HL-60 (cell line): ENCODE data around the gene PPM1H.

Experiments
- POLR2AphosphoS5 ChIP-seq: IDR thresholded peaks from 2 replicates; pipeline ENCODE4 v1.6.1; 2012; ENCODE audit warnings: low read depth
- SPI1 ChIP-seq: IDR thresholded peaks from 2 replicates; pipeline ENCODE4 v1.6.1; 2012; ENCODE audit warnings: low read depth, mild to moderate bottlenecking, borderline replicate concordance
- TF ChIP-seq, protein P1 (sequence below): IDR thresholded peaks from one replicate; pipeline ENCODE4 v1.5.1; 2011; ENCODE audit warnings: low read length, control low read depth, inconsistent platforms; ENCODE audit not compliant: insufficient read depth
- TF ChIP-seq, protein P2 (sequence below): IDR thresholded peaks from 2 replicates; pipeline ENCODE4 v1.6.1; 2012; ENCODE audit warnings: low read depth; ENCODE audit not compliant: insufficient replicate concordance

DNA sequence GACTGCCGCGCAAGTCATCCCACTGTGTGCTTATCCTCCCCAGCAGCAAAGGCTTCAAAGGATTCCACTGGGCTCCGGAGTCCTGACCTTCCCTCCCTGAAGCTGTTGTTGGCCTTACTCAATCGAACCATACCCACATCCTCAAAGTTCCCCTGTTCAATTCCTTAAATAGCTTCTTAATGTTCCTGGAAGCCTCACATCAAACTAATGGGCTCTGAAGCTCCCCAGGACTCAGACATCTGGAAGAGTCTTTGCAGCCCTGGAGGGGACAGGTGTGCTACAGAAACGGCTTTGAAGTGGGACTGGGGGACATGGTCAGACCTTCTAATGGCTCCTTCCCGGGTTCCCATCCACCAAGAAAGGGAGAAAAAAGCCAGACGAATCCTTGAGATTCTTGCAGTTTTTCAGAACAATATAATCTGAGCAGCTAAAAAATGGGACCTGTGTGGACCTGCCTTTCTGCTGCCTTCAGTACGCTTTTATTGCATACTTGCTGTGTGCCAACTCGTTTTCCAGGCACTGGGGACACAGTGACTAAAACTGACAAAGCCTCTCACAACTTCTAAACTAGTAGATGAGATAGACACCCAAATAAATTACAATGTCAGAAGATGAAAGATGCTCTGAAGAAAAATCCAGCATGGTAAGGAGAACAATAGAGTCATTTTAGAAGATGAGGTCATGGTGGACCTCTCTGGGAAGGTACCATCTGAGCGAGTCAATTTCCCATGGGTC lies 263.8 kb downstream of the PPM1H start:
- TF ChIP-seq, protein P1, sequence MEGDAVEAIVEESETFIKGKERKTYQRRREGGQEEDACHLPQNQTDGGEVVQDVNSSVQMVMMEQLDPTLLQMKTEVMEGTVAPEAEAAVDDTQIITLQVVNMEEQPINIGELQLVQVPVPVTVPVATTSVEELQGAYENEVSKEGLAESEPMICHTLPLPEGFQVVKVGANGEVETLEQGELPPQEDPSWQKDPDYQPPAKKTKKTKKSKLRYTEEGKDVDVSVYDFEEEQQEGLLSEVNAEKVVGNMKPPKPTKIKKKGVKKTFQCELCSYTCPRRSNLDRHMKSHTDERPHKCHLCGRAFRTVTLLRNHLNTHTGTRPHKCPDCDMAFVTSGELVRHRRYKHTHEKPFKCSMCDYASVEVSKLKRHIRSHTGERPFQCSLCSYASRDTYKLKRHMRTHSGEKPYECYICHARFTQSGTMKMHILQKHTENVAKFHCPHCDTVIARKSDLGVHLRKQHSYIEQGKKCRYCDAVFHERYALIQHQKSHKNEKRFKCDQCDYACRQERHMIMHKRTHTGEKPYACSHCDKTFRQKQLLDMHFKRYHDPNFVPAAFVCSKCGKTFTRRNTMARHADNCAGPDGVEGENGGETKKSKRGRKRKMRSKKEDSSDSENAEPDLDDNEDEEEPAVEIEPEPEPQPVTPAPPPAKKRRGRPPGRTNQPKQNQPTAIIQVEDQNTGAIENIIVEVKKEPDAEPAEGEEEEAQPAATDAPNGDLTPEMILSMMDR: no peak
- TF ChIP-seq, protein P2, sequence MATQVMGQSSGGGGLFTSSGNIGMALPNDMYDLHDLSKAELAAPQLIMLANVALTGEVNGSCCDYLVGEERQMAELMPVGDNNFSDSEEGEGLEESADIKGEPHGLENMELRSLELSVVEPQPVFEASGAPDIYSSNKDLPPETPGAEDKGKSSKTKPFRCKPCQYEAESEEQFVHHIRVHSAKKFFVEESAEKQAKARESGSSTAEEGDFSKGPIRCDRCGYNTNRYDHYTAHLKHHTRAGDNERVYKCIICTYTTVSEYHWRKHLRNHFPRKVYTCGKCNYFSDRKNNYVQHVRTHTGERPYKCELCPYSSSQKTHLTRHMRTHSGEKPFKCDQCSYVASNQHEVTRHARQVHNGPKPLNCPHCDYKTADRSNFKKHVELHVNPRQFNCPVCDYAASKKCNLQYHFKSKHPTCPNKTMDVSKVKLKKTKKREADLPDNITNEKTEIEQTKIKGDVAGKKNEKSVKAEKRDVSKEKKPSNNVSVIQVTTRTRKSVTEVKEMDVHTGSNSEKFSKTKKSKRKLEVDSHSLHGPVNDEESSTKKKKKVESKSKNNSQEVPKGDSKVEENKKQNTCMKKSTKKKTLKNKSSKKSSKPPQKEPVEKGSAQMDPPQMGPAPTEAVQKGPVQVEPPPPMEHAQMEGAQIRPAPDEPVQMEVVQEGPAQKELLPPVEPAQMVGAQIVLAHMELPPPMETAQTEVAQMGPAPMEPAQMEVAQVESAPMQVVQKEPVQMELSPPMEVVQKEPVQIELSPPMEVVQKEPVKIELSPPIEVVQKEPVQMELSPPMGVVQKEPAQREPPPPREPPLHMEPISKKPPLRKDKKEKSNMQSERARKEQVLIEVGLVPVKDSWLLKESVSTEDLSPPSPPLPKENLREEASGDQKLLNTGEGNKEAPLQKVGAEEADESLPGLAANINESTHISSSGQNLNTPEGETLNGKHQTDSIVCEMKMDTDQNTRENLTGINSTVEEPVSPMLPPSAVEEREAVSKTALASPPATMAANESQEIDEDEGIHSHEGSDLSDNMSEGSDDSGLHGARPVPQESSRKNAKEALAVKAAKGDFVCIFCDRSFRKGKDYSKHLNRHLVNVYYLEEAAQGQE: no peak
- TF ChIP-seq POLR2AphosphoS5: no peak
- TF ChIP-seq SPI1: no peak
